ENCODE measurements around the gene GRM7.

- TF ChIP-seq POLR2A (IDR thresholded peaks at IDR 0.05) (no peak), CTCF (IDR thresholded peaks at IDR 0.05) (no peak)
These were observed 75.1 kb downstream of the GRM7 start for GRCh38 chr3:6935970-6936369.
